Activated T-helper 9 cell treated with anti-CD3 and anti-CD28 coated beads, Interleukin-2, amount 50 U/mL, for 16 hours (primary cell): Measurements from ENCODE around the gene GFOD2.

Experiments used
- DNase-seq: peaks from one replicate; pipeline ENCODE4 v3.0.0-alpha.2; 2020; ENCODE audit warnings: low read depth

The GFOD2 gene

DNA sequence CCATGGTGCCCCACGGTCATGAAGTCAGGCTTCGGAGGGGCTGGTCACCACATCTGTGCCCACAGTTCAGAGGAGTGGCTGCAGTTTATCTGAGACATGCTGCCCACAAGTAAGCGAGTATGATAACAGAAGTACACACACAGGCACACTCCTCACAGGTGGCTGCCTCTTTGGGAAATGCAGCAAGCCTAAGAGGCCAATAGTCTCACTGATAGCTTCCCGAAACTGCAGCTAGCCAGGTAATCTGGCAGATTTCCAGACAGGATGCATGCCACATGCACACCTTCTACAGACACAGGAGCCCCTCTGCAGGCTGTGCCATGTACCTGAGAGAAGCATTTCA lies 12.6 kb upstream of the GFOD2 start:
- no peak for DNase-seq

DNA sequence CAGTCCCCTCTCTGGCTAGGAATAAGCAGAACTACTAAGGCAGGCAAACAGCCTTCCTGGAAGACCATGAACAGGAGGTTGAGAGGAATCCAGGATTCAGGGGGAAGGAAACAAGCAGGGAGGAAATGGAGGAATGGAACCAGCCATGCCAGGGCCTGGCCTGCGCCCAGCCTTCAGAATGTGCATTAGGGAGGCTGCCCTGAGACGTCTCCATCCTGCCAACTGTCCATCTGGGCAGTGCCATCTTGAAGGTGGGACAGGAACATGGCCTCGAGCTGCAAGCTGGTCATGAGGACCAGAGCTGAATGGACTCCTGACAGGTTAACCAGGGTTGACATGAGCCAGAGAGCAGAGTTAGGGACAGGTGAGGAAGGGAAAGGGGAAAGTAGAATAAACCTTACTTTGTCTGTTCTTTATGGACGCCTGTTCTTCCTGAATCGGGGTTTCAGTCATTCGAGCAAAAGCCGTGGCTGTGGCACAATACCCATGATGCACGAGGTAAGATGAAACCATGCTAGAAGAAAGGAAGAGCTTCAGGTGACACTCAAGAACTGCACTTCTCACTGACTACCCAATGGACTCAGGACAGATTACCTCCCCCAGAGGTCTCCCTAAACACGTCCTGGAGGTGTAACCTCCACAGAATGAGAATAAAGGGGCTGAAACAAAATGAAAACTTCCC lies 12.1 kb upstream of the GFOD2 start:
- DNase-seq, result no peak

DNA sequence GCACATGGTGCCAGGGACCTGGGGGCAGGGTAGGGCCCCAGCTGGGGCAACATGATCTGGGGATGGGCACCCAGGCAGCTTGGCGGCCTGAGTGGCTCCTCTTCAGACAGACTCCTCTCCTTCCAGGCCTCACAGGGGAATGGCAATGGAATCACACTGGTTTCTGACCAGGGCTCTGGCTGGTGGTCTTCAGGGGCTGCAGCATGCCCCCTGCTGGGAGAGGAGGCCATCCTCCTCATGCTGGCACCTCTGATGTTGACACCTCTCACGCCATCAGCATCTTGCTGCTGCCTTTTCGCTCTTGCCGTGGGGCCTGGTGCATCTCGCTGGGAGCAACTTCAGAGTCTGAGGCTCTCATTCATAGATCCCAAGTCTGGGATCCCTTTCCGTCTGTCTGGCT lies 11.2 kb upstream of the GFOD2 start:
- no peak for DNase-seq

DNA sequence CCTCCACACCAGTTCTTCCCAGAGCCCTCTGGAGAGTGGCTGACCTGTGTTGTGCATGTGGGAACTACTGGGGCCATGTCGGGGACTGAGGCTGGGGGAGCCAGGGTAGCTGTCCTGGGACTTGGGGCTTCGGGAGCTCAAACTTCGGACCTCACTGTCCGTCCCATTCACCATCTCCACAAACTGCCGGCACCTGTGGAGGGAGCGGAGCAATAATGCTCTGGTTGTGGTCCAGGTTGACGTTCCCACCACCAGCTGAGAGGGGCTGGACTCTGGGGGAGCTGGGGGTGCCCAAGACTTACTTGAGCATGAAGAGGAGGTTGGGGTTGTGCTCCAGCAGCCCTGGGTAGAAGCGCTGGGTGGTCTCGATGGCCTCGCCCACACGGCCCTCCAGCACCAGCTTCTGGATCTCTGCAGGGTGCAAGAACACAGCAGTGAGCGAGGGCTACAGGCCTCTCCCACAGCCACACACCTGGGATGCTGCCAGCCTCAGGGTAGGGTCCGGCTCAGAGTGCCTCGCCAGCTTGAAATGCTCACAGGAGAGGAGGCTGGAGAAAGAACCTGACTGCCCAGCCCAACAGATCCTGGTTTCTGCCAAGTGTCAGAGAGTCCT lies 10.6 kb upstream of the GFOD2 start:
- DNase-seq, result no peak

DNA sequence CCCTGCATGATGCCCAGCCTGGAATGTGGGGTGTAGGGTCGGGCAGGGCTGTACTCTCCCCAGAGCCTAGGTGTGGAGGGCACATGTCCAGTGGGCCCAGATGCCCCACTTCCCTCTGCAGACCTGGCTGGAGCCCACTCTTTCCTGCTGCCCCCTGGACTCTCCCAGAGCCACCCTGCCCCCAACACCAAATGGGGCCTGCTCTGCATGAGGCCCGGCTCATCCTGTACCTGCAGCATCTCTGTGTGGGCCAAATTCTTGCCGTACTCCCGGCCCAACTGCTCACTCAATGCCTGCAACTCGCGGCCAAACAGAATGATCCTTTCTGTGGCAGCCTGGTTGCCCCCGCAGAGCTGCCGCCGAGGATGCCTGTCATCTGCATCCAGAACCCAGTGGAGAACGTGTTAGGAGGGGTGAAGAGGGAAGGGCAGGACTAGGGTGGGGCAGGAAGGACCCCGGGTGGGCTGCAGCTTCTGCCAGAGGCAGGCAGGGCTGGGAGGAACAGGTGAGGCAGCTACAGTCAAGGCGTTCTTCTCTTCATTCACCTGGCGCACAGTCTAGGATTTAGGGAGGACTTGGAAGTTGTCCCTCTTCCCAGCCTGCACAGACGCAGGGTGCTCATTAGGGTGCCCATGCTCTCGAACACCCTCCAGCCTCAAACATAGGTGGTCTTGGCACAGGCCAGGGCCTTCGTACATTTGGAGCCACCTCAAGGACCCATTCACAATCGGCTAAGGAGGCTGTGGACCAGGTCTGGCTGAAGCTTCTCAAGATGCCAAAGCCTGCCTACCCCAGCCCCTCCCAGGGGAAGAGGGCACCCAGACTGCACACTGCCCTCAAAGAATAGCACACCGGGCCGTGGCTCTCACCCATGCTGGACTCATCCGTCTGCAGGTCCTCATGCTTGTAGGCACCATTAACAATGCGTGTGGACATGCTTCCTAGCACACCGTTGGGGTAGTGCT lies 8.7 kb upstream of the GFOD2 start:
- DNase-seq, result no peak

DNA sequence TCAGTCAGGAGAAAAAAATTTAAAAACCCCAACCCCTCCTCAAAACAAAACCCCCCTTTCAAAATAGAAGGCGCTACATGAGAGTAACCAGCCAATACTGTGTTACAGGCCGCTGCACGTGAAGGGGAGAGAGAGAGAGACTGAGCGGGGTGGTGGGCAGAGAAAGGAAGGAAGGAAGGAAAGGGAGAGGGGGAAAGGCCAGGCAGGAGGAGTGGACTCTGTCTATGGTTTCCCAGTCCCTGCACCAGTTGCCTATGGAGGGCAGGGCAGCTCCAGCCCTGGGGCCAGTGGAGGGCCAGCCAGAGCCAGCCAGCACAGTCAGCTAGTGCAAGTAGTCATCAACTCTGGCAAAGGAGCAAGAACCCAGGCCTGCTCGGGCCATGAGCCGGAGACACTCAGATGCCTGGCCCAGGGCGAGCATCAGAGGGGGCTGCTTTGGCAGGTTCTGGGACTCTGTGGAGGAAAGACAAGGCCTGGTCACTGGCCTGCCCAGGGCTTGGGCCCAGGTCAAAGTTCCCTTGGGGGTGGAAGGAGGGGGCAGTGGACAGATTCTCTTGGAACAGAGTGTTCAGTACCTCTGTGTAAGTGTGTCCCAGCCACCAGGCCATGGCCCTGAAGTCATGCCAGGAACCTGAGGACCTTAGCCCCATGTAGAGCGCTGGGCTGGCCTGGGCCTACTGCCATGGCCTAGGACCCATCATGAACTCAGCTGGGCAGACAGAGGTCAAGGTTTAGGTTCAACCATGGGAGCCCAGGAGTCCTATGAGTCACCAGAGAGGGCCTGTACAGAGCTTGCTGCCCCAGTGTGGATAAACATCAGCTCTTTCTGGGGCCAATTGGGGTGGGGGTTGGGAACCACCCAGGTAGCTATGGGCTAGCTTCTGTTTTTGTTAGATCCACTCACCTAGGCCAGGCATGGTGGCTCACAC lies 7.3 kb upstream of the GFOD2 start:
- DNase-seq, result no peak

DNA sequence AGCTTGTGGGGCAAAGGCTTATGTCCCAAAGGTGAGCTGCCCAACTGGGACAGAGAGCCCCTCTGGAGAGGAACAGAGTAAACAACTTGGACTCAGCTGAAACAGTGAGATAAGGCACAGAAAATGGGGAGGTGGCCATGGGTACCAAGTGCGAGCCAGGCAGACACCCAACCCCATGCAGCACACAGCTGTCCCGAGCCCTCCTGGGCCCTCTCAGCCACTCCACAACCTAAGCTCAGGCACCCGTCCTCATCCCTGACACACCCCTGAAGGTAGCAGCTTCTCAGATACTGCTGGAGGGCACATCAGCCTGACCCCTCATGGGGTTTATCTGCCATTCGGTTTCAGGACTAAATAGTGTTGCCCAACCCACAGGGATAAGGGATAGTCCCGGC lies 4.8 kb upstream of the GFOD2 start:
- no peak for DNase-seq

DNA sequence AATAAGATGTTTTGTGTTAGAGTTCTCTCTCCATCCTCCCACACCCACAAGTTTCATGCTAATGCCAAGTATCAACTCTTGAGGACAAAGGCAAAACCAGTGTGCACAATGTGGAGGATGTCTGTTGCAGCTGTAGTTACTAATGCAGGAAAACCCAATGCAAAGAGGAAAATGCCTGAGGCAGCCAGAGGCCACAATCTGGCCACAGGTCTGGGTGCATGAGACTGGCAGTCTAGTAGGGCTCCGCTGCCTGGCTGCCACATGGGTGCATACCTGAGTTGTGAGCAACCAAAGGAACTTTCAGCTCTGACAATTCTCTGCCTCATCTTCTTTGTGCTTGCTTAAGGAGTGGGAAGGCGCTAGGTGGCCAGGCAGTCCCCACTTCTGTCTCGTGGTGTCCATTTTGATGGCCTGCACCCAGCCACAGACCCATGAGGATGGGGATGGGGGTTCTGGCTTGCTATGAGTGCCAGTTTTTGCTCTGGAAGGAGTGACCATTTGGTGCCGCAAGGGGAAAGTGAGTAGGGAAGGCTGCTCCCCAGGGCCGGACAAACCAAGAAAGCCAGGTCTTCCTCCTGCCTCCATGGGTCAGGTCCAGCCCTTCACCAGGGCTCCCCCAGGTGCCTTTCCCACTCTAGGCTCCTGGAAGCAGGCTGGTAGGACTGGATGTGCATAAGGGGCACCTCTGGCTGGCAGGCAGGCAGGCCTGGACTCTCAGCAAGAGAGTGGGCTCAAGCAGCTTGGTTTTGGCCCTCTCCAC lies 4.2 kb upstream of the GFOD2 start:
- no peak for DNase-seq

DNA sequence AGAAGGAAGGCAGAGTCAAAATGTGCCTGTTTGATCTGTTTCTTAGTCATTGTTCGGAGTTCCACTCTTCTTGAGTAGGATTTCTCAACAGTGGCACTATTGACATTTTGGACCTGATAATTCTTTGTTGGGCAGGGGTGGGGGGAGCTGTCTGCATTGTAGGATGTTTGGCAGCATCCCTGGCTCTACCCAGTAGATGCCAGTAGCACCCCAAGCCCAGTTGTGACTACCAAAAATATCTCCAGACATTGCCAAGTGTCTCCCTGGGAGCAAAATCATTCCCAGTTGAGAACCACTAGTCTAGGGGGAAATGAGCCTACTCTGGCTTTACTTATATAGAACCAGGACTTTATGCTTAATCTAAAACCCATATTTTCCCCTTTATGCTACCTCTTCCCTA lies 1.1 kb upstream of the GFOD2 start:
- no peak for DNase-seq

DNA sequence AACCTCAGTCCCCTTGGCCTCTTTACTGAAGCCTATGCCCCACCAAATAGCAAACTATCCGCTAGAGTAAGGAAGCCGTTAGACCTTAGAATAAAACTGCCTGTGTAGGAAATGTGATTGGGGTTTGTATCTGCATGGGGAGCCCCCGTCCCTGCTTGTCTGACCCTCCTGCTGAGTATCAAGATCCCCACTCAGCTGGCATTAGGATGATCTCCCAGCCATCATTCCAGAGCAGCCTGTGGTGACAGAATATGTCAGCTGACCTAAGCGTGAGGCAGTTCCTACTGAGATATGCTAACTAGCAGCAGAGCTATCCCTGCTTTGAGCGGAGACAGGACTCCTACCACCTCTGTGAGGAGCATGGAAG lies 645 bp upstream of the GFOD2 start:
- DNase-seq, result no peak

DNA sequence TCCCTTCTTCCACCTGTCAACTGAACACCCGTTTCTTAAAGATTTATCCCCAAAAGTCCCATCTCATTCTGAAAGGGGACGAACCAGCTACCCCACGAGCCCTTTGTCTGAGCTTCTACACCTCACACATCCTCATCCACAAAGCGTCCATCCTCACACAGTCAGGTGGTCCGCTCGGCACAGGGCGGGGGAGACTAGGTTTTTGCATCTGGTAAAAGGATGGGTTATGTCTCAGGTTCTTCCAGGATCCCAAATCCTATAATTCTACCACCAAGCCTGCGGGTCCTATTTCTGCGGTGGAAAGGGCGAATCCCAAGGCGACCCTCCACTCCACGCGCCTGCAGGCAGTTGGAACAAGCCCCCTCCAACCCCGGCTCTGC lies 458 bp downstream of the GFOD2 start:
- no peak for DNase-seq

DNA sequence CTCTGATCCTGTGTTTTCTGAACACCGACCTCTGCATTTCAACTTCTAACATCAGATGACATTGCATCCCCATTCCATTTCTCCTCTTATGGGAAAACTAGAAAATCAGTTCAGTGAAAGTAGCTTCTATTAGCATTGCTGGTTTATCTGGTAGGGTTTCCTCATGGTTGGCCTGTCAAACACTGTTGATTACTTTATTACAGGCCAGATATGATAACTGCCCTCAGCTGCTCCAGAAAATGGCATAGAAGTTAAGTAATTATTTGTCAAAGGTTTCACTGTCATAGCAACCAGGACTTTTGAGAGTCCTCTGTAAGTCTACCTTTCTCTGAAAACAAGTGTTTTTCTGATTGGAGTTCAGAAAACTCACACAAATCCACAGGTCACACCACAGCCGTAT lies 3.0 kb downstream of the GFOD2 start:
- DNase-seq, result no peak

DNA sequence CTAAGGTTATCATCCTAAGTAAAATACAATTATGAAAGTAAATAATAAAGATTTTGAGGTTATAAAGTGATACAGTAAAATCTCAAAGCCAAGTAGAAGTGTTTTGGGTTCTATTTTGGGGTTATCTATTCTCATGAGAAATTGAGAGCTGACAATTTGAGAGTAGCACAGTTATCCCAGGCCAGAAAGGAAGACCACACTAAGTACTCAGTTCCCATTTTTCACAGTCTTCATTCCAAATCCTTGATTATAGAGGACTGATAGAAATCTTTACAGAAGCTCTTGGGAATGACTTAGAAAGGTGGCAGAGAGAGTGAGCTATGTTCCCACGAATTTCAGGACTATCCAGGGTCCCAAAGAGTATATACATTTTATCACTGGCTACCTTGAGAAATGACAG lies 4.6 kb downstream of the GFOD2 start:
- DNase-seq, result no peak

DNA sequence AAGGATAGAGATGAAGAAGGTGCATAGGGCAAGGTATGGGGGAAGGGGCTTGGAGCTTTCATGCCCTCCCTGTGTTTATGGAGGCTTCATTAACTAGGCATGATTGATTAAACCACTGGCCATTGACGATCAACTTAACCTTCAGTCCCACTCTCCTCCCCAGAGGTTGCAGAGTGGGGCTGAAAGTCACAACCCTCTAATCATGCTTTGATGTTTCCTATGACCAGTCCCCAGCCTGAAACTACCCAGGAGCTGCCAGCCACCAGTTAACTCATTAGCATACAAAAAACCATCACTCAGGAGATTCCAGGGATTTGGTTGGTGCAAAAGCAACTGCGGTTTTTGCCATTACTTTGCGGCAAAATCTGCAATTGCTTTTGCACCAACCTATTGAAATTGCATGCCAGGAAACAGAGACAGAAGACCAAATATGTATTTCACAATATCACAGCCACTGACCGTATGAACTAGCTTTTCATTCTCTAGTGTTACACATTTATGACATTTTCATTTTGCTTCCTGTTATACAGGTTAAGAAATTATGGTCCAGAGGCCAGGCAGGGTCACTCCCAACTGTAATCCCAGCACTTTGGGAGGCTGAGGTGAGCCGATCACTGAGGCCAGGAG lies 5.4 kb downstream of the GFOD2 start:
- DNase-seq, result no peak

DNA sequence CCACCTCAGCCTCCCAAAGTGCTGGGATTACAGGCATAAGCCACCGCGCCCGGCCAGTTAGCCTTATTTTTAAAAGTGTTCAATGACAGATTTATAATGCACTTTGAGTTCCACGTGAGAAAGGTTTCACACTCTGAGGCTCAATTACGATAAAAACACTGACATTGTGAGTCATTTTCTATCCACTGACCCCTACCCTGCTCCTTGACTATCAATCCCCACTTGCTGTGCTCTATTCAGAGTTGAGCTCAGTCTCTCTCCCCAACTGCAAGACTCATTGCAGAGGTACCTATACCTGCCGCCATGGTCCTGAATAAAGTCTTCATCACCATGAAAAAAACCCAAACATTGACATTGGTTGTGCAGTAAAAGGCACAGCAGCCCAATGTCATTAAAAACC lies 8.5 kb downstream of the GFOD2 start:
- no peak for DNase-seq

DNA sequence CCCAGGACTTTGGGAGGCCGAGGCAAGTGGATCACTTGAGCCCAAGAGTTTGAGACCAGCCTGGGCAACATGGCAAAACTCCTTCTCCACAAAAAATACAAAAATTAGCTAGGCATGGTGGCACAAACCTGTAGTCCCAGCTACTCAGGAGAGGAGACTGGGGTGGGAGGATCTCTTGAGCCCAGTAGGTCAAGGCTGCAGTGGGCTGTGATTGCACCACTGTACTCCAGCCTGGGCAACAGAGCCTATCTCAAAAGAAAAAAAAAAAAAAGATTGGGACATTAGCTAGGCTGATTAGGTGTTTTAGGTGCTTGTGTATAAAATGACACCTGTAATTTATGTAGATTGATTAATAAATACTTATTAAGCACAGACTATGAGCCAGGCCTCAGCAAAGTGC lies 10.1 kb downstream of the GFOD2 start:
- DNase-seq, result no peak

DNA sequence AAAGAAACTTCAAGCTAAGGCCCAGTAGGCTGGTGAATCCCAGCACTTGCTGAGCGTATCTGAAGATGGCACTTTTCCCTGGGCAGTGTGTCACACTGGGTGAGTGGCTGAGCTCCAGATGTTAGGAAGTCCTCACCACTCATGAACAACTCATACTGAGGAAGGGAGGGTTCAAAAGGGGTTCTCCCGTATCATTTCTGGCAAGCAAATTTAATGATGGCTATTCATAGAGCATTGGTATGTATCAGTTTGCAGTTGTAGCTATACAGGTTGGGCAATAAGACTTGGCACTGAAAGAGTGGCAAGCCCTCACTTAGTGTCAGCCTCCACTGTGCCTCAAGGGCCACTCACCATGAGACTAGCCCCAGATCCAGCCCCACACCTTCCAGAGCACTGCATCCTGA lies 10.7 kb downstream of the GFOD2 start:
- no peak for DNase-seq

DNA sequence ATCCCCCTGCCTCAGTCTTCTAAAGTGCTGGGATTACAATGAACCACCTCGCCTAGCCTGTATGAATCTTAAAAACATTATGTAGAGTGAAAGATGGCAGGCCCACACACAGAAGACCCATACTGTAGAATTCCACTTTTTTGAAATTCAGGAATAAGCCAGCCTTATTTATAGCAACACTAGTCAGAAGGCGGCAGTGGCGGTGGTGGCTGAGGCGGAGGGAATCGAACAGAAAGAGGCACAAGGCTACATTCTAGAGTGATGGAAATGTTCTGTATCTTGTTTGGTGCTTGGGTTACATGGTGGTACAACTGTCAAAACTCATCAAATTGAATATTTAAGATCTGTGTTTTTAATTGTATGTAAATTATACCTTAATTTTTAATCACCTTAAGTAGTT lies 11.3 kb downstream of the GFOD2 start:
- no peak for DNase-seq

DNA sequence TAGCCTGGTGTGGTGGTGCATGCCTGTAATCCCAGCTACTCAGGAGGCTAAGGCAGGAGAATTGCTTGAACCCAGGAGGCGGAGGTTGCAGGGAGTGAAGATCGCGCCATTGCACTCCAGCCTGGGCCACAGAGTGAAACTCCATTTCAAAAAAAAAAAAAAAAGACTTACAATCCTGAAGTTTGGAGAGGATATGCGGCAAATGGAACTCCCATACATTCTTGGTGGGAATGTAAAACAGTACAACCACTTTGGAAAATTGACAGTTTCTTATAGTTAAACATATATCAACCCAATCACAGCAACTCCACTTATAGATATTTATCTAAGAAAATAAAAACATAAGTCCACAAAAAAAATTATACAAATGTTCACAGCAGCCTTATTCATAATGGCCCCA lies 11.9 kb downstream of the GFOD2 start:
- no peak for DNase-seq

DNA sequence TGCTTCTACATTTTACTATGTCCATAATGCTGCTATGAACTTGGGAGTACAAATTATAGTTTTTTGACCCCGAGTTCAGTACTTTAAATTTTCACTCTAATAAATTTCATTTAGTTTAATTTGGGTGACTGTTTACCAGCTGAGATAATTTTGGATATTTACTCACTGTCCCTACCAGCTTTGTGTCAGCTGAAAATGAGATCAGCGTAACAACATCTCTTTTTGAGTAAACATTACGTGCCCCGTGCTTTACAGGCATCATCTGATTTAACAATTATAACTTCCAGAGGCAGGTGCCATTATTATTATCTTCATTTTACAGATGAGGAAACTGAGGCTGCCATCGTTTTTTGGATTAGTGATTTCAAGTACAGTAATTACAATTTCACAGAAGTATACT lies 15.0 kb downstream of the GFOD2 start:
- no peak for DNase-seq

DNA sequence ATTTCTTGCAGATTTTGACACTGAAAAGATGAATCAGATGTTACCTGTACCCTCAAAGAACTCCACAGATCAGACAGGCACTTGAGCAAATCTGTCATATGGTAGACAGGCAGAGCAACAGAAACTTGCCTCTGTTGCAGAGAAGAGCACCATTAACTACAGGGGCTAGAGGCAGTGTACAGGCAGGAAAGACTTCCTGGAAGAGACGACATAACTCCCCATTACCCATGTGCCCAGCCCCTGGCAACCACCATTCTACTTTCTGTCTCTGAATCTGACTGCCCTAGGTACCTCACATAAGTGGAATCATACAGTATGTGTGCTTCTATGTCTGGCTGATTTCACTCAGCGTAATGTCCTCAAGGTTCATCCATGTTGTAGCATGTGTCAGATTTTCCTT lies 15.5 kb downstream of the GFOD2 start:
- DNase-seq, result no peak
